Right kidney (tissue), 1 donor: Measurements from ENCODE around the gene IQCK.

Experiments
- DNase-seq: peaks from one replicate; pipeline ENCODE4 v3.0.0-alpha.2; 2016

The IQCK gene

DNA sequence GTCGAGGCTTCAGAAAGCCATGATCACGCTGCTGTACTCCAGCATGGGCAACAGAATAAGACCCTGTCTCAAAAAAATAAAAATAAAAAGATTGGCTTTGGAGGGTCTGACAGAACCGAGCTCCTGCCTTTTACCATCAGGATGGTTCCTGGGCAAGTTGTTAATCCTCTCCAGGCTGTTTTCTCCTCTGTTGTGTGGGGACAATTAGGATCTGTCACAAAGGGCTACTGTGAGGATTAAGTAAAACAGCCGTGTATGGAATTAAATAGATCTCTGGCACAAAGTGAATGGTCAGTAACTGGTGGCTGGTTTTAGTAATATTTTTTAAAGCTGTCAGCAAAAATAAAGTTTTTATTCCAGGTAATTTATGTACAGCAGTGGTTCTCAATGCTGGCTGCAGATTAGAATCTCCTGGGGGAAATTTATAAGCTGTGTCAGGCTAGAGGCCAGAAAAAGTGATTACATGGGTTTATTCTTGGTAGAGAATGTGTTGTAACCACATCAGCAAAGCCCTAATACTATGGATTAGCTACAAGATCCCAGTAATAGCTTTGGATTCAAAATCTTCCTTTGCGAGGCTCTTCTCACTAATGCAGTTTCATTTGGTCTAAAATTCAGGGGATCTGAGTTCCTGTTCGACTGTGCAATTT, 119.4 kb downstream of the IQCK start:
- no peak for DNase-seq

DNA sequence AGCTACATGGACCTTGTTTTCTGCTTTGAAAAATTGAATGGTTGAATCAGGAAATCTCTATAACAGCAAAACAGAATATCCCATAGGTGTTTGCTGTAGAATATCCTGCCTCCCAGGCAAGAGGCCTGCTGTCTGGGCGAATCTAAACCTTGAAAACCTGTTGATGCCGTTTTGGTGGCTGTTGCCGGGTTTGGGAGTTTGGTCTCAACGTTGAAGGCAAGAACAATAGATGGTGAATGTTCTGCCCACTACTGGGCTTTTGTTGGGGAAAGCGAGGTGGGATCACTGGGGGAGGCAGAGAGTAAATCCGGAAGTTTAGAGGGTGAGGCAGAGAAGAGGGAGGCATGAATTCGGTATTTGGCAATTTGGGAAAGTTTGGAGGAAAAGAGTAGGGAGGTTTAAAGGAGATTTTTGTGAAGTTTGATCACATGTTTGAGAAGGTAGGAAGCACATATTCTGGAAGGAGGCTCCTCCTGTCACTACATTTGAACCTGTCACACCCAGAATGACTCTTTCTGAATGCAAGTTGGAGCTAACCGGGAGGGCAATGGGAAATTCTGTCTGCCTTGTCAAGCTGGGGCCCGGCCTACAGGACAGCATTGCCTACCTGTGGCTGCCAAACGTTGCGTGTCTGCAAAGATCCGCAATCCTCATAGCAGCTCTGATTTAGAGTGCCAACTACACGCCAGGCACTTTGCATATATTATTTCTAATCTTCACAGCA, 120.1 kb downstream of the IQCK start:
- DNase-seq, result no peak

DNA sequence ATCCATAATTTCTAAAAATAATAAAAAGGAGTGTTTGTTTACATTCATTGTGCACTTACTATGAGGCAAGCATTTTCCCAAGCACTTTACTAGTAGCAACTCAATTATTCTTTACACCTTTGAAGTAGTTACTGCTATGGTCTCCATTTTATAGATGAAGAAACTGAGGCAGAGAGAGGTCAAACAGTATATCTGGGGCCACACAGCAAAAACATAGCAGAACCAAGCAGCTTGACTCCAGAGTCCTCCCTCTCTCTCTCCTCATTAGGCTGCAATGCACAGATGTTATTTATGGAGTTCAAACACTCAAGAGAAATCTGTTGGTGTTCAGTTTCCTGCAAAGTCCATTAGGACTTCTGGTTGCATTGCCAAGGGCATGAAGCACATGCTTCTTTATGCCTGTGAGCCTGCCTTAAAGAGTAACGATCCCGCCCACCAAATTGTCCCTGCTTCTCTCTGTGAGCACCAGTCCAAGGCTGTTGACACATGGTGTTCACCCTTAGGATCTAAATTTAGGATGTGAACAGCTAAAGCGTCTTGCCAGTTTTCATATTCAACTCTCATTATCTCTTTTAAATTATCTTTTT, 122.5 kb downstream of the IQCK start:
- DNase-seq, result no peak

DNA sequence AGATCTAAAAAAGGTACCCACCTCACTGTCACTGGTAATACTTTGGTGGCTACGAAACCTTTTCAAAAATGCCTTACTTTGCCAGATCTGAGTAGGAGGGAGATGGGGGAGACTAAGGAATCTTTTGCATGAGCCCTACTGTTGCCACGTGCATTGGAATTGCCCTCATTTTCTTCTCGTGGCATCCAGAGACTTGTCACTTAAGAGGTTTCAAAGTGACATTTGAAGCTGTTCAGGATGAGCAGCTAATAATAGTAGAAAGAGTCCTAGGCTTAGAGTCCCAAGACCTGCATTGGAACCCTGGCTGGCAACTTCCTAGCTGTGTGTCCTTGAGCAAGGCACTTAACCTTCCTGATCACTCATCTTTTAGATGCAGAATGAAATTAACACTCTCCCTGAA, 123.1 kb downstream of the IQCK start:
- DNase-seq, result no peak

DNA sequence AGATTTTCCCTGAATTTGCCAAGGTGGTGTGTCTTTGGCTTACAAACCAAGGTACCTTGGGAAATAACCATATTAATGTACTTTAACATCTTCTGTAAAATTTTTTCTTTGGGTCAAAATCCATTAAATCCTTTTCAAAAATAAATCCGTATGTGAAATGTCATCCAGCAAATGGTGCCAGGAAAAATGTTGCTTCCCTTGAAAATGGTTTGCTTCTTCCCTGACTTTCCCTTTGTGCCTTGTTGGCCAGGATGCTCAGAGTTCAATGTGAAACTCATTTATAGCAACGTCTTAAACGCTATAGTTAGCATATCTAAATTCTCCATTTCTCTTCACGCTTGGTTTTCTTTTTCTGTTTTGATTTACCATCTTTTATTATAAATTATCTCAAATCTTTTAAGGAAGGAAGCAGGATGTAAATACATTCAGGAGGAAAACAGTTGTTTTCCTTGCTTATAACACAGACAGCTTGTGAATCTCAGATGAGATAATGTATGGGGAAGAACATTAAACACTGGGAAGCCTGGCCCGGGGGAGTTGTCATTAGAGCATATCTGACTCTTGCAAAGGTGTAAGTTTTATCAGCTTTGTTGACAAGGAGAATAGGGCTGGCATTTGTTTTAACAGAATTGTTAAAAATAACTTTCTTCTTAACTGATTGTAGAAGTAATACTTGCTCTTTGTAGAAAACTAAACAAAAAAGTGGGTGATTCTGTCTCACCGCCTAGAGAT, 124.5 kb downstream of the IQCK start:
- DNase-seq, result no peak

DNA sequence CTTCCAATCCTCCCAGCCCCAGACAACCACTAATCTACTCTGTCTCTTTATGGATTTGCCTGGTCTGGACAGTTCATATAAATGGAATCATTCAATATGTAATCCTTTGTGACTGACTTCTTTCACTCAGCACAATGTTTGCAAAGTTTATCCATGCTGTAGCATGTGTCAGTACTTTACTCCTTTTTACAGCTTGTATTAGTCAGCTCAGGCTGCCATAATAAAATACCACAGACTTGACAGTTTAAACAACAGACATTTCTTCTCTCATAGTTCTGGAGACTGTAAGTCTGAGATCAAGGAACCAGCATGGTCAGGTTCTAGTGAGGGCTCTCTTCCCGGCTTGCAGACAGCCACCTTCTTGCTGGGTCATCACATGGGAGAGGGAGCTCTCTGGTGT, 125.3 kb downstream of the IQCK start:
- no peak for DNase-seq

DNA sequence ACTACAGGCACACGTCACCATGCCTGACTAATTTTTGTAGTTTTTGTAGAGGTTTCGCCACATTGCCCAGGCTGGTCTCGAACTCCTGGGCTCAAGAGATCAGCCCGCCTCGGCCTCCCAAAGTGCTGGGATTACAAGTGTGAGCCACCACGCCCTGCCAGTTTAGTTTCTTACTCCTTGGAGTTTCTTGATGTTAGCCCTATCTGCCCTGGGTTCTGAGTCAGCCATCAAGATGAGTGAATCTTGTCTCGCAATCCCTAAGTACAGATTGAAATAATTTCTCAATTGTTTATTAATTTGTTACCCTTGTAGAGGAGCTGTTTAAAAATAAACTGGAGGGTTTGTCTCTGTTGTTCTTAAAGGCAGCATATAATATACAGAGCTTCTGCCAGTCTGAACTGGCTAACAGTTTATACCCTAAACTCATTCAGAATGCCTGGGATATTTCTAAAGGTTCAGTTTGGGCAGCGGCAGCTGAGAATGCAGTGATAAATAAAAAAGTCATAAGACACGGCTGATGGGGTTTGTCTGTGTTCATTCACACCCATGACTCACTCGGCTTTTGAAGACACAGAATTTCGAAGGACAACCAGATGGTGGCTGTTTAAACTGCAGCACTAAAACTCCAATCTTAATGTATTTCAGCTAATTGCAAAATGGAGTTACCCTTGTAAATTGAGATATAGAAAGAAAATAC, 127.0 kb downstream of the IQCK start:
- DNase-seq, result no peak

DNA sequence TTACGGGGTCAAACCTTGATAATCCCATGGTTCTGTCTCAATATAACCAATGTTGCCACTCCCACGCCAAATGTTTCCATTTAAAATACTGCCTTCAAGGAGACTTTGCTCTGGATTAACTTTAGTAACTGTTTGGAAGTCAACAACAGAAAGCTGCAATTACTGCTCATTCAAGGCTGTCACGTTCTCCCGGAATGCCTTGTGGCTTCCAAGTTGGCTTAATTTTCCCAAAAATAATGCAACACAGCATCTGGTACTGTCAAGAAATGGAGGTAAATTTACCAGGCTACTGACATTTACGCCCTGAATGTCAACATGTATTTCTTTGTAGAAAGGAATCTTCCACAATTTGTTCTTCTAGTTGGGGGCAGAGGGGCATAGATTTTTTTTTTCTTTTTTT, 128.4 kb downstream of the IQCK start:
- DNase-seq, result no peak

DNA sequence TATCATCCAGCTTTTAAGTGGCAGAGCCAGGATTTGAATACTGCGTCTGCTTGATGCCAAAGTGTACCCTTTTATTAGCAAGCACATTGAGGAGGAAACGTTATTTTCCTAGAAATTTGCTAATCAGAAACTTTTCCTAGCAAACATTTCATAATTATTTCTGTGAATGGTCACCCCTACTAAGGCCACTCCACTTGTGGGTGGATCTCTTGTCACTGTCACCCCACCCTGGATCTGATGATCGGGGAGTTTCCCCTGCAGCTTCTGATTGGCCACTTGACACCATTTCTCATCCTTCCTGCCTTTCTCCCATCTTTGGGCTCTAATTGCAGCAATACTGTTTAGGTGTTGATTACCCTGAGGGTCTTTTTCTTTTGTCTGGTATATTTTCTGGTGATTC, 130.7 kb downstream of the IQCK start:
- DNase-seq, result no peak

DNA sequence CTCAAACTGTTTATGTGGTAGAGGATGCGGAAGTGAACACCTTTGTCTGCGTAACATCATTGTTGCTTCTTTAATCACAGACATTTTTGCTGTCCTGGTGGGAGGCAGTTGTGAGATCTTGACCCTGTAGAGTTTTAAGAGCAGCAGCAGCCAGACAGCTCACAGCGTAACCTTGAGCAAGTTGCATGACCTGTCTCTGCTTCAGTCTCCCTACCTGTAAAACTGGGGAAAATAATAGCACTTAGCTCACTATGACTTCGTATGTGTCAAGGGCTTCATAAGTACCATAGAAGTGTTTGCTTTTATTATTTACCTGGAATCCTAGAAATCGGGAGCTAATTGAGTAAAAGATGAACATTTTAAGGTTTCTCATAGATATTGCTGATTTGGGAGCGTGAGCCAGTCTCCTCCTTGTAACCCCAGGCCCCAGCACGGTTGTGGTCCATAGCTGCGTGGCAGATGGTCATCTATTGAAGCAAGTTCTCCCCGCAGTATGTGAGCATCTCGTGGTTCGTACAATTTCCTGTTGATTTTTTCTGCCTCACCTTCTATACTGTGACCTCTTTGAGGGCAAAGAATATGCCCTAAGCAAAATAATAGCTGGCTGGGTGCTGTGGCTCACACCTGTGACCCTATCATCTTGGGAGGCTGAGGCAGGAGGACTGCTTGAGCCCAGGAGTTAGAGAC, 132.2 kb downstream of the IQCK start:
- no peak for DNase-seq

DNA sequence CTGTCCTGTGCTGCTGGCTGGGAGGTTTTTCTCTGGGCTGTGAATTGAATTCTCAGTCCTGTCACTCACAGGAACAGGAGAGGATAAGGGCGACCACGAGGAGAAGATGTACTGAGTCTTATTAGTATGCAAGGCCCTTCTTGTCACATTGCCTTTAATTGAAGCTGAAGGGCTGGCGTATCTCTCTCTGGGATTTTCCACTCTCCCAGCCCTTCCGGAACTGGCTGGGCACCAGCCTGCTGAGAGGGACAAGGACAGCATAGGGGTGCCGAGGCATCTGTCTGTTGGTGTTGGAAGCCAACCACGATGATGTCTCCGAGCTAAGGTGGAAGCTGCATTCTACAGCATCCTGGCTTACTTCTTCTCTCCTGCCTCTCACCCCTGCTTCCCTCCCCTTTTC, 133.4 kb downstream of the IQCK start:
- DNase-seq, result no peak

DNA sequence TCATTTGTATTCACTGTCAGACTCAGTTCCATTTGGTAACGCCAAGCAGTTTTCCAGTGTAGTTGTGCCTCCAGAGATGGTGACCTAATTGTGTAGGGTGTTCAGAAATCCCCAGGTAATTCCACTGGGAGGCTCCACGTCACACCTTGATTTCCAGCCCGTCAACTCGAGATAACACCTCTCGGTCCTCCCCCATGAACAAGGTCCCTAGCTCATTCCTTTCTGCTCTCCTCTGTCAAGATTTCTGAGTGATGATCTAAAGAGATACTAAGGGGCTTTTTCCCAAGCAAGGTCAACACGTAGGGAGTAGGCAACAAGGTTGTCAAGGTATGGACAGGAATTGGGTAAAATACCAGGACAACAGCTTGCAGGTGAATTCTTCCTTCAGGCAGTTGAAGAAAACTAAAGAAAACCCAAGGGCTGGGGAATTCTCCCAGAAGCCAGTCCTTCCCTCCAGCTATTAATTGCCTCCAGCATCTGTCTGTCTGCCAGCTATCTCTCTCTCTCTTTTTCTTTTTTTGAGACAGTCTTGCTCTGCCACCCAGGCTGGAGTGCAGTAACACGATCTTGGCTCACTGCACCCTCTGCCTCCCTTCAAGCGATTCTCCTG, 135.2 kb downstream of the IQCK start:
- no peak for DNase-seq

DNA sequence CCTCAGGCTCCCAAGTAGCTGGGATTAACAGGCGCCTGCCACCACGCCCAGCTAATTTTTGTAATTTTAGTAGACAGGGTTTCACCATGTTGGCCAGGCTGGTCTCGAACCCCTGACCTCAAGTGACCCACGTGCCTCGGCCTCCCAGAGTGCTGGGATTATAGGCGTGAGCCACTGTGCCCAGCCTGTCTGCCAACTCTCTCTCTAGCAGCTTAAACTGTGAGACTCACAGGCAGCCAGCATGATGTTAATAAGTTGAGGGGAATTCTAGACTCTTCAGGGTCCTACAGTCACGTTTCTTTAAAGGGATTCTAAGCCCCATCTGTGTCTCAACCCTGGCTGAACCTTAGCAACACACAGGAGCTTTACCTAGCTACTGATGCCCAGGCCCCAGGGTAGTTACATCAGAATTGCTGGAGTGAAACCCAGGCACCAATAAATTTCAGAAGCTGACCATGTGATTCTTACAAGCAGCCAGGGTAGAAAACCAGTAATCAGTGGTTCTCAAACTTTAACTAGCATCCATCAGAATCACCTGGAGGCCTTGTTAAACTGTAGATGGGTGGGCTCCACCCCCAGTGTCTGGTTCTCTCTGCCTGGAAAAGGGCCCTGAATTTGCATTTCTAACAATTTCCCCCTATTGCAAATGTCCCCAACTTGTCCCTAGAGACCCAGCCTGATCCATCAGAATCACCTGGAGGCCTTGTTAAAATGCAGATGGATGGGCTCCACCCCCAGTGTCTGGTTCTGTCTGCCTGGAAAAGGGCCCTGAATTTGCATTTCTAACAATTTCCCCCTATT, 135.9 kb downstream of the IQCK start:
- no peak for DNase-seq

DNA sequence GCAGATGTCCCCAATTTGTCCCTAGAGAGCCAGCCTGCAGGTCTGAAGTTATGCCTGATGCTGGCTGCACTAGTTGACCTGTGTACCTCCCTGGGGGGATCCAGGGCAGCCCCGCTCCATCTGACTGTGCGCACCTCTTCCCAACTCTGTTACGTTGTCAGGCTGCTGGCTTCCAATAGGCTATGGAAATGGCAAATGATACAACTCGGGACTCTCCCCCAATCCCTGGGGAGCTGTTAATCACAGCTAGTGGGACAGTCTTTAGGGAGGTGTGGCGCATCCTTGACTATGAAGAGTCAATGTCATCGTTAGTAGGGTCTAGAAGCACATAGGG, 136.4 kb downstream of the IQCK start:
- no peak for DNase-seq

DNA sequence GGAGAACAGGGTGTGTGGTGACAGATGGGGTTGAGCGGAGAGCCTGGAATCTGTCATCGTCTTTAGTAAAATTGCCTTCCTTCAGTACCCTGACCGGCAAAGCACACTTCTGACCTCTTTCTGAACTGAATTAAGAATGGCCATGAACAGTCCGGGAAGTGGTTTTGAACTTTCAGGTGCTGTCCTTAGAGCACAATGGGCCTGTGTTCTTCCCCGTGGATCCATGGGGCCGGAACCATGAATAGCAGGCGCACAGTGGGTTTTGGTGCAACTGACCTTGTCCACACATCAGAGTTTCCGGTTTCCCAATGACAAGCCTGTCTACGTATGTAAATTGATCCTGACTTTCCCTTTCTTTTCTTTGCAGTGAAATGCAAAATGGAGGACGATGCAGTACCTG, 138.0 kb downstream of the IQCK start:
- DNase-seq, result no peak

DNA sequence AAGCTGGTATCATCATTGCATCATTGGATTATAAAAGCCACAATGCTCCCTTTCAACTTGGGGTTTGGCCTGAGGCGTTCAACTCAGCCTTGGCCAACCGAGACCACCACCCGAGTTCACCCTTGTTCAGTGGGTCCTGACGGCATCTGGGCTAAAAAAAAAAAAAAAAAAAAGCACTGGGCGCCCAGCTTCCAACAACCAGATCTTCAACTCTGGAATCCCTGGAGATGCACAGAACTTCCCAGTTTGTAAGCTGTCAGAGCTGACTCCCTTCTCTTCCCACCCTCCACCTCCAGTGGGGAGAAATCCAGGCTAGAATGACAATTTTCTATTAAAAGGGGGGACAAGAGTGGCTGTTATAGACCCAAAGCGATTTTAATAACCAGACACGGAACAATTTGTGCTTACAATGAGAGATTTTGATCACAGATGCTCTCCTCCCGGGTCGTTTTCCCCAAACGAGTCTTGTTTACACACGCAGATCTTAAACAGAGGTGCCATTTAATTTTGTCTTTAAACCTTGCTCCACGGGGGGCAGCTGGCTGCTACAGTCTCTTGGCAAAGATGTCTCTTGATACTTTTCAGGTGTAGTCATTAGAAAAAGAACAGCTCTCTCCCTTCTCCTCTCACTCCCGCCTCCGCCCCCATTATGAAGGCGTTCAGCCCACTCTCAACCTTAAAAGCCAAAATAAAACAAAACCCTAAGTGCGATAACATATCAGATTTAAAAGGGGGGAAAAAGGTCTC, 139.7 kb downstream of the IQCK start:
- DNase-seq, result no peak

DNA sequence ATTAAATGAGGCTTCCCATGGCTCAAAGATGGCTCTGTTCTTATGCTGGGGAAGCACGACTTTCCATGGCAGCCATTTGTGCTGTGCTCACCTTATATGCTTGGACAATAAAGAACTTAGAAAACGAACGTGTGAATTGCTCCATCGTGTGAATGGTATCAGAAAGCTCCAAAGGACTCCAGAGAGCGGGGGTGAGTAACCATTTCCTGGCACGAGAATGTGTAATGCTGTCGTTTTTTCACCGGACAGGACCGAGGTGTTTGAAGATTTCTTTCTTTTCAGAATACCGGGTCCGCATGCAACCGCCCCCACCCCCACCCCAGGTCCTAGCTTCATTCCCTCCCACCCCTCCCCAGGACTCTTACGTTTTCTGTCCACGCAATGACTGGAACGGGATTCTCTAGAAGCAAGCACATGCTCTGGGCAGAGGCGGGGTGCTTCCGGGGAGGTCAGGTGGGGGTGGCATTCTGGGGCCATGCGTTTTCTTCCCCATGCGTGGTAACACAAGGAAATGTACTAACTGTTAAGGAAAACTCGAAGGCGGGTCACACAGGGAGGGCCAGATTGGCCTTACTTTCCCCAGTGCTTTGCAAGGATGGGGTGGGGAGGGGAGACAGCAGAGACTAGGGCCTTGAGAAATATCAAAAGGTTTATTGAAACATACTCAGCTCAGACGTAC, 140.4 kb downstream of the IQCK start:
- DNase-seq, result no peak

DNA sequence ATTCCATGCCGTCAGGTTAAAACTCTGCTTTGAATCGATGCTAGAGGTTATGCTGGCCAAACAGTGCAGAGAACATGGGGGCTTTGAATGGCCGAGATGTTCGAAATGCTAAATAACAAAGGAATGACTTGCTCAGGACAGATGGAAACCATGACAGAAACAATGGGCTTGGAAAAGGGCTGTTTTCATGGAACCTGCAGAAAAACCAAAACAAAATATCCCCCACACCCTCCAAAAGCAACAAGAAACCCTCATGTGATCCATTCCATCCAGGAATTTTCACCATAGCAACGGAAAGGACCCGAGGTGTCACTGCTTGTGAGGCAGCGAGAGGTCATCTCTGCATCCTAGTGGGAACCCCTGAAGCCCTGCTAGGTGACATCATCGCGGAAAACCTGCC, 141.1 kb downstream of the IQCK start:
- no peak for DNase-seq

DNA sequence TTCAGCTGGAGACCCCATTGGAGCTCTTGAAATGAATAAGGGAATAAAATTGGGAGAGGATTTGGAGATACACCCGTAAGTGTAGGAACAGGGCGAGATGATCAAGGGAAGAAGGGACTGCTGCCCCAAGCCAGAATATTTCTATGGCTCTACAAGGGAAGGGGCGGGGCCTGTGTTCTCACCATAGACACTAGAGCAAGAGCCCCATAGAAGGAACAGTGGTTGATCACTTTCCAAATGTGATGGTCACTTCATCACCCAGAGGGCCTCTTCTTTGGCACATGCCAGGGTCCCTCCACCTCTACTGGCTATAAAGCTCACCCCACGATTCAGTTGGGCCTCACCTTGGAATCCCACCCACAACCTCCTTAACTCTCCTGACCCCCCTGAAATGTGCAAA, 141.5 kb downstream of the IQCK start:
- DNase-seq, result no peak
